AG04450 (cell line): Measurements from ENCODE around the gene DPP6. TPM values are rescaled to one million over a fixed set of nuclear protein-coding genes. Genes with fewer than 3 reads are reported as not detected.

Experiments used
- CTCF ChIA-PET: fragments of 300-600, 350-600 bp; formaldehyde crosslinking; extraction: SDS; loops from one replicate; lab custom pipeline; 2022; ENCODE audit warnings: antibody characterized with exemption, inconsistent platforms; lab: Charles Lee
- POLR2A ChIA-PET: fragments of 350-600 bp; formaldehyde crosslinking; extraction: SDS; loops from one replicate; lab custom pipeline; 2021; ENCODE audit warnings: antibody characterized with exemption, inconsistent platforms; lab: Yijun Ruan, JAX
- DNase-seq: peaks from one replicate; pipeline ENCODE4 v3.0.0-alpha.2; 2011; ENCODE audit warnings: low read depth, low spot score
- H3K27ac ChIP-seq: one replicate; pipeline ENCODE4 v1.5.1; 2012; ENCODE audit warnings: low read depth, low read length, control low read depth
- H3K27me3 ChIP-seq: one replicate; pipeline ENCODE4 v1.6.0; 2012; ENCODE audit warnings: low read length; ENCODE audit not compliant: control insufficient read depth, insufficient read depth
- H3K4me3 ChIP-seq: 2 replicates; pipeline ENCODE4 v1.5.1; 2011; ENCODE audit warnings: mild to moderate bottlenecking, low read depth, low read length, control low read depth
- H3K9me3 ChIP-seq: 2 replicates; pipeline ENCODE4 v1.5.1; 2012; ENCODE audit warnings: low read length; ENCODE audit not compliant: control insufficient read depth, insufficient read depth
- polyA plus RNA-seq: library from polyadenylated mRNA; depleted of rRNA; stranded (reverse); fragments of >200 nt; gene quantifications from 2 replicates; pipeline ENCODE4 v1.2.3, GENCODE V29; 2011
- TF ChIP-seq, protein P1 (sequence below): IDR thresholded peaks from 2 replicates; pipeline ENCODE4 v1.5.1; 2011; ENCODE audit warnings: low read depth, low read length, control low read depth, inconsistent platforms

Gene DPP6
- polyA plus RNA-seq, 1 experiment = not detected

DNA sequence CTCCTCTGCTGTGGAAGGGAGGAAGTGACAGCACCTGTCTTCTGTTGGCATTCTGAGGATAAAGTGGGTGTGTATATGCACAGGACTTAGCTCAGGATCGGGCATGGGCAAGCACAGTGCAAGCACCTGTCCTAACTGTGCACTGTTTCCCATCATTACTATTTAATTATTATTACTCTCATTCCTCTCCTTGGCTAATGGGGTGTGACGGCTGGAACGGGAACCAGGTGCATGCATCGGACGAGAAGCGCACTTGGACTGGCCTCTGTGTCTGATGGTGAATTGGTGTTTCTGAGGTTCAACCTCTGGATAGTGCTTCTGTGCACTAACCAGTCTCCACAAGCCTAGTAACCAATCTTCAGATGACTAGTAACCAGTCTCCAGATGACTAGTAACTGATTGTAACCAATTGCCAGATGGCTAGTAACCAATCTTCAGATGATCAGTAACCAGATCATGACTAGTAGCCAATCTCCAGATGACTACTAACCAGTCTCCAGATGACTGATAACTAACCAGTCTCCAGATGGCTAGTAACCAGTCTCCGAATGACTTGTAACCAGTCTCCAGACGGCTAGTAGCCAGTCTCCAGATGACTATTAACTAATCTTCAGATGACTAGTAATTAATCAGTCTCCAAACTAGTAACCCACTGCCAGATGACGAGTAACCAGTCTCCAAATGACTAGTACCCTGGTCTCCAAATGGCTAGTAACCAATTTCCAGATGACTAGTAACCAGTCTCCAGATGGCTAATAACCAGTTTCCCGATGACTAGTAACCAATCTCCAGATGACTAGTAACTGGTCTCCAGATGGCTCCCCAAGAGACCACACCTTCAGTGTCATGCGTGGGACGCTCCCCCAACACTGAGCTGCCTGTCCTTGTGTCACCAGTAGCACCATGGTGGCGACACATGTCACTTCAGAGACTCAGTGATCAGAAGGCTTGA is 864.9 kb downstream of the DPP6 start:
- H3K4me3 ChIP-seq = no peak overlapping the region
- POLR2A ChIA-PET = no interaction called here
- peaks cover 3% of the 10 kb centered on the region for H3K27me3 ChIP-seq
- DNase-seq = no peak
- TF ChIP-seq, protein P1, sequence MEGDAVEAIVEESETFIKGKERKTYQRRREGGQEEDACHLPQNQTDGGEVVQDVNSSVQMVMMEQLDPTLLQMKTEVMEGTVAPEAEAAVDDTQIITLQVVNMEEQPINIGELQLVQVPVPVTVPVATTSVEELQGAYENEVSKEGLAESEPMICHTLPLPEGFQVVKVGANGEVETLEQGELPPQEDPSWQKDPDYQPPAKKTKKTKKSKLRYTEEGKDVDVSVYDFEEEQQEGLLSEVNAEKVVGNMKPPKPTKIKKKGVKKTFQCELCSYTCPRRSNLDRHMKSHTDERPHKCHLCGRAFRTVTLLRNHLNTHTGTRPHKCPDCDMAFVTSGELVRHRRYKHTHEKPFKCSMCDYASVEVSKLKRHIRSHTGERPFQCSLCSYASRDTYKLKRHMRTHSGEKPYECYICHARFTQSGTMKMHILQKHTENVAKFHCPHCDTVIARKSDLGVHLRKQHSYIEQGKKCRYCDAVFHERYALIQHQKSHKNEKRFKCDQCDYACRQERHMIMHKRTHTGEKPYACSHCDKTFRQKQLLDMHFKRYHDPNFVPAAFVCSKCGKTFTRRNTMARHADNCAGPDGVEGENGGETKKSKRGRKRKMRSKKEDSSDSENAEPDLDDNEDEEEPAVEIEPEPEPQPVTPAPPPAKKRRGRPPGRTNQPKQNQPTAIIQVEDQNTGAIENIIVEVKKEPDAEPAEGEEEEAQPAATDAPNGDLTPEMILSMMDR = no peak
- CTCF ChIA-PET = interaction anchor here (0.7 to 1.7 kb wide), 3 partner anchors 10 to 428 kb away, joined by 3 to 11 read pairs (median 3); no protein-coding TSS in a partner anchor
- no peaks in the 10 kb centered on the region; the same call in 1 of the 2 replicates for H3K9me3 ChIP-seq
- no peak overlapping the region for H3K27ac ChIP-seq

DNA sequence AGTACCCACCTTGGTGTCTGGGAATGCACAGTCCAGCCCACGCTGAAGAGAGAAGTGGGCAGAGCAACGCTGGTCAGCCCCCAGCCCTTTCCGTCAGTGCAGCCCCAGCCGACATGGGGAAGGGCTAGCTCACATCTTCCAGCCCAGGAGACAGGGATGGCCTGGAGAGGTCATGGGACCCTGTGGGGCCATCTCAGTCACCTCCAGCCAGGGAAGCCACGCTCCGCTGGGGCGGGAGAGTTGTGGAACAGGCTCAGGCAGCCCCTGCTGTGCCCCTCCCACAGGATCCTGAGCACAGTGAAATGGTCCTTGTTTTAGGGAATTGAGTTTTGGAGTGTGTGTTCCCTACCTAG is 865.6 kb downstream of the DPP6 start:
- CTCF ChIA-PET = interaction anchor here (0.7 kb wide), 1 partner anchor 10 kb away, joined by 3 read pairs; no protein-coding TSS in a partner anchor
- H3K27ac ChIP-seq = no peak overlapping the region
- TF ChIP-seq, protein P1 = no peak

DNA sequence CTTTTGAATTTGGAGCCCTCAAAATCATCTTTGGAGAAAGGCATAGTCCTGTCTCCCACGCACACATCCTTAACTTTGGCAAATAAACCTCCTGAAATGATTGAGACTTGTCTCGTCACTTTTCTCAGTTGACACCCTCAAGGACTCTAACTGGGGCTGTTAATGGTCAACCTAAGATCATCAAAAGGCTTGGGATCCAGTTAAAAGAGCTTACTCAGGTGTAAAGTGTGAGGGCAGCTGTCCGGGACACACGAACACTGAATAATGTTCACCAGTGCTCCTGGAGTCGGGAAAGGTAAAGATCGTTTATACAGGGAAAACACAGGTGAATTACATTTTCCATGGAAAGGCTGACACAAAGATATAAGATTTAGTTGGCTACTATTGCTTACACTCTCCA is 866.1 kb downstream of the DPP6 start:
- DNase-seq = no peak
- H3K27ac ChIP-seq = no peak overlapping the region
- CTCF ChIA-PET = interaction anchor here (0.7 kb wide), 1 partner anchor 10 kb away, joined by 3 read pairs; no protein-coding TSS in a partner anchor
- H3K4me3 ChIP-seq = no peak overlapping the region
- POLR2A ChIA-PET = no interaction called here
- no peaks in the 10 kb centered on the region; the same call in 1 of the 2 replicates for H3K9me3 ChIP-seq
- TF ChIP-seq, protein P1 = no peak
- peaks cover 3% of the 10 kb centered on the region for H3K27me3 ChIP-seq

More for the DNA sequence above, 865.6 kb downstream of the DPP6 start:
- H3K4me3 ChIP-seq = no peak overlapping the region
- DNase-seq = no peak
- POLR2A ChIA-PET = no interaction called here
- peaks cover 3% of the 10 kb centered on the region for H3K27me3 ChIP-seq
- H3K9me3 ChIP-seq = no peaks in the 10 kb centered on the region; the same call in 1 of the 2 replicates

DNA sequence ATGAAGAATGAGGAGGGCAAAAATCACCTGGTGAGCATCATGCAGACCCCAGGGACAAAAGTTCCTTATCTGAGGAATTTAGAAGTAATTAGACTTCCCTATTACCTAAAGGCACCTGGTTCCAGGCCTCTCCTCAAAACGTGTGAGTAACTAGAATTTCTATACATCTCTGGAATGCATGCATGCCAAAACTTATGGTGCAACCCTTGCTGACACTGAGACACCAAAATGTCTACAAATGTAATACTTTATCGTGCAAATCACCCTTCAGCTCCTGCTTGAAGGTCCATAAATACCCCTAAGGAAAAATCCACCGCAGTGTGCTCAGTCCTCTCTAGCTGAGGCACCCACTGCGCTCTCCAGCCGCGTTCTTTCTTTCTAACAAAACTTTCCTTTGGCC is 866.5 kb downstream of the DPP6 start:
- POLR2A ChIA-PET = no interaction called here
- H3K27me3 ChIP-seq = peaks cover 3% of the 10 kb centered on the region
- CTCF ChIA-PET = interaction anchor here (0.7 to 1.1 kb wide), 2 partner anchors 9 kb away, joined by 3 to 7 read pairs; no protein-coding TSS in a partner anchor
- TF ChIP-seq, protein P1 = no peak
- H3K9me3 ChIP-seq = no peaks in the 10 kb centered on the region; the same call in 1 of the 2 replicates
- no peak overlapping the region for H3K4me3 ChIP-seq
- no peak for DNase-seq
- no peak overlapping the region for H3K27ac ChIP-seq
